ENCODE results near the gene OR7C1.
"Not testable (repeated sequence)": the region's sequence is repeated elsewhere in the genome, so short reads cannot be mapped to it uniquely, and the experiment has no call there.

Gene OR7C1

DNA sequence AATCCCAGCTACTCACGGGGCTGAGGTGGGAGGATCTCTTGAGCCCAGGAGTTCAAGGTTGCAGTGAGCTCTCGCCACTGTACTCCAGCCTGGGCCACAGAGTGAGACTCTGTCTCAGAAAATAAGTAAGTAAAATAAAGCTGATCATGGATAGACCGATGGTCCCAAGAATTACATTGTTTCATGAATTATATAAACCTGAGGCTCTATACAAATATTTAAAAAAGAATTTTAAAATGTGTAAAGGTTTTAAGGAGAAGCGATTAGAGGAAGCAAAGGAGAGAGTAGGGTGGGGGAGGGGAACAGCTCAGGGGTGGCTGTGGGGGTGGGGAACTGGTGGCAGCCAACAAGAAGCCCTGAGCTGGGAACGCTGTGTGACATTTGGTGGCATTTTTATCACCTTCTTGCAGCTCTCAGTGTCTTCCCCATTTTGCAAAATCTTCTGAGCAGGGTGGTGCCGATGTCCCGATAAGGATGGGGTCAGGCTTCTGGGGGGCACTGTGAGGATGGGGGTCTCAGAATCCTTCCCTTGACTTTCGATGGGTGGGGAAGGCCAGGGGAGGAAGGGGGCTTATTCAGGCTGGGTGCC lies 51.5 kb downstream of the OR7C1 start:
- not testable (repeated sequence) for DNase-seq

DNA sequence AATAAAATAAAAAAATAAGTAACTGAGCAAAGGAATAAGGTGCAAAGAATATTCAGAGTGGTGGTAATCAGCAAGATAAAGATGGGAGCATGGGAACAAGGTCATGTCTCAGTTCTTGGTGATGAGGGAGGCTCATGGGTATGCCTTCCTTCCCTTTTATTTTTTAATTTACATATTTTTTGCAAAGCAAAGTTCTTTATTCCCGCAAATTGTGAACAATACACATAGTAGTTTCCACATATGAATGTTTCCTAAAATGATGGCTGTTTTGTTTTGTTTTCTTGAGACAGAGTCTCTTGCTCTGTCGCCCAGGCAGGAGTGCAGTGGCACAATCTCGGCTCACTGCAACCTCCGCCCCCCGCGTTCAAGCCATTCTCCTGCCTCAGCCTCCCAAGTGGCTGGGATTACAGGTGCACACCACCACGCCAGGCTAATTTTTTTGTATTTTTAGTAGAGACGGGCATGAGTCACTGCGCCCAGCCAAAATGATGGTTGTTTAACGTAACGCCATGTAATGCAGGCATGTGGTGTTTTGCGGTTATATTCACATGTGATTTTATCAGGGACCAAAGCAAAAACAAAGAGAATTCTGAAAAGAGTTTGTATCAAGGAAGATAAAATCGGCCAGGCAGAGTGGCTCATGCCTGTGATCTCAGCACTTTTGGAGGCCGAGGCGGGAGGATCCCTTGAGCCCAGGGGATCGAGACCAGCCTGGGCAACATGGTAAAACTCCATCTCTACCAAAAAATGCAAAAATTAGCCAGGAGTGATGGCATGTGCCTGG lies 52.2 kb downstream of the OR7C1 start:
- no peak for DNase-seq

DNA sequence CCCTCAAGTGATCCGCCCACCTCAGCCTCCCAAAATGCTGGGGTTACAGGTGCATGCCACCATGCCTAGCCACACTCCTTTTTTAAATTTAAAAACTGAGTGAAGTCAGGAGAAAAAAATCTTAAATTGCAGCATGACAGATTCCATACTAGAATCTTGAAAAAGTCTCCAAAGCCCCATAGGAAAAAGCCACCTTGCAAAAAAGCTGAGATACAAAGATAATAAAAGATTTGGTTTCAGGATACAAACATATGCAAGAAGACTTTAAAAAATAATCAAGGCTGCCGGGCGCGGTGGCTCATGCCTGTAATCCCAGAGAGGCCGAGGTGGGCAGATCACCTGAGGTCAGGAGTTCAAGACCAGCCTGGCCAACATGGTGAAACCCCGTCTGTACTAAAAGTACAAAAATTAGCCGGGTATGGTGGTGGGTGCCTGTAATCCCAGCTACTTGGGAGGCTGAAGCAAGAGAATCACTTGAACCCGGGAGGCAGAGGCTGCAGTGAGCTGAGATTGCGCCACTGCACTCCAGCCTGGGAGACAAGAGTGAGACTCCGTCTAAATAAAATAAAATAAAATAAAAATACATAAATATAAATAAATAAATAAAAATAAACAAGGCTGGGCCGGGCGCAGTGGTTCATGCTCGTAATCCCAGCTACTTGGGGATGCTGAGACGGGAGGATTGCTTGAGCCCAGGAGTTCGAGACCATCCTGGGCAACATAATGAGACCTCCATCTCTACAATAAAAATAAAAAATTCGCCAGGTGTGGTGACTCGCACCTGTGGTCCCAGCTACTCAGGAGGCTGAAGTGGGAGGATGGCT lies 53.1 kb downstream of the OR7C1 start:
- DNase-seq, result not testable (repeated sequence)

DNA sequence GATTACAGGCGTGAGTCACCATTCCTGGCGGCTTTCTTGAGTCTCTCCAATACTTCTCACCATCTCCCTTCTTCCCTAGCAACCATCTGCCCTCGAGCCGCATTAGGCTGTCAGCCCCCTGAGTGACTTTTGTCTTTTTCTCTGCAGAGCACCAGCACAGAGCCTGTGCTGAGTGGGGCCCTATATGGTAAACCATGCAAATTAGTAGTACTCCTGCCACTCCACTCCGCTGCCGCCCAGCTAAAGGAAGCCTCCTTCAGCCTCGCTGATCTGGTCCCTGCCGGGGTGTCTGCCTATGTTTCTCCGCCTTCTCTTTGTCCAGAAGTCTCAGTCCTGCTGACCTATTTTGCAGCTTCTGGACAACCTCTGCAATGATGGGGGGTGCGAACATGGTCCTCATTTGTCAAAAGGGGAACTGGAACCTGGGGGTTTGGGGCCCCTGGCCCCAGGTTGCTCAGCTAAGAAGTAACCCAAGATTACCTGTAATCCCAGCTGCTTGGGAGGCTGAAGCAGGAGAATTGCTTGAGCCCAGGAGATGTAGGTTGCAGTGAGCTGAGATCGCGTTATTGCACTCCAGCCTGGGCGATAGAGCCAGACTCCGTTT lies 54.3 kb downstream of the OR7C1 start:
- DNase-seq, result not testable (repeated sequence)

DNA sequence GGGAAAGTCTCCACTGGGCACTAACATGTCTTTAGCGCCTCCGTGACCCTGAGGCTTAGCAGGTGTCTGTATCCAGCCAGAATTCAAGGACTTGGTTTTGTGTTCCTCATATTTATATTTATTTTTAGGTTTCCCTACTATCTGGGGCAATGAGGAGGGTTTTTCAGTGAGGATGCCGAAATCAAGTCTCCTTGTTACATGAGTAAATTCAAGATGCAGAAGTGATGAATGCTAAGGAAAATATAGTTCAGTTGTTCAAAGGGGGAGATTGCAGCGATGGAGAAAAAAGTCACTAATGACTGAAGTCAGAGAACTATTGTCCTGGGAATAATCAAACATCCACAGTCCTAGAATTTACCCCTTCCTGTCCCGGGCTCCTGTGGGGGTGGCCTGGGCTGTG lies 55.8 kb downstream of the OR7C1 start:
- no peak for DNase-seq

DNA sequence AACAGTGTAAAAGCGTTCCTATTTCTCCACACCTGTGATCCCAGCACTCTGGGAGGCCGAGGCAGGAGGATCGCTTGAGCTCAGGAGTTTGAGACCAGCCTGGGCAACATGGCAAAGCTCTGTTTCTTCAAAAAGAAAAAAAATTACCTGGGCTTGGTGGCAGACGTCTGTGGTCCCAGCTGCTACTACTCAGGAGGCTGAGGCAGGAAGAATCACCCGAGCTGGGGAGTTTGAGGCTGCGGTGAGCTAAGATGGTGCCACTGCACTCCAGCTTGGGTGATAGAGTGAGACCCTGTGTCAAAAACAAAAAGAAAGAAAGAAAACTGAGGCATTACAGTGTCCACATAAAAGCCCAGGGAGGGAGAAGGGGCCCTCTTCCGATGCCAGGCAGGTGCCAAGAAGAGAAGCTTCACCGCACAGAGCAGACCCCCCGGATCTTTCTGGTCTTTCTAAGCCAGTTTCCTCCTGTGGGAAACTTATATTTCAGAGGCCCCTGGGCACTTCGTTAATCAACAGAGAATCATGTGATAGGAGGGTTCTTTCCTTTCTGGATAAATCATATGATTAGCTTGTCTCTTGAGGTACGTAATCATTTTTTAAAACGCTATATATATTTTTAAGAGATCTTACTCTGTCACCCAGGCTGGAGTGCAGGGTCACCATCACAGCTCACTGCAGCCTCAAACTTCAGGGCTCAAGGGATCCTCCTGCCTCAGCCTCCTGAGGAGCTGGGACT lies 56.7 kb downstream of the OR7C1 start, which contains the start of gene ADGRE2:
ADGRE2 (minus strand) TSS at position 451 of the 736 bp plus-strand sequence. CDS start 1,804 bp downstream, outside the sequence.
- not testable (repeated sequence) for DNase-seq

DNA sequence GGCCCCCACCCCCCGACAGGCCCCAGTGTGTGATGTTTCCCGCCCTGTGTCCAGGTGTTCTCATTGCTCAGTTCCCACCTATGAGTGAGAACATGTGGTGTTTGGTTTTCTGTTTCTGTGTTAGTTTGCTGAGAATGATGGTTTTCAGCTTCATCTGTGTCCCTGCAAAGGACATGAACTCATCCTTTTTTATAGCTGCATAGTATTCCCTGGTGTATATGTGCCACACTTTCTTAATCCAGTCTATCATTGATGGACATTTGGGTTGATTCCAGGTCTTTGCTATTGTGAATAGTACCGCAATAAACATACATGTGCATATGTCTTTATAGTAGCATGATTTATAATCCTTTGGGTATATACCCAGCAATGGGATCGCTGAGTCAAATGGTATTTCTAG lies 57.3 kb downstream of the OR7C1 start:
- not testable (repeated sequence) for DNase-seq

DNA sequence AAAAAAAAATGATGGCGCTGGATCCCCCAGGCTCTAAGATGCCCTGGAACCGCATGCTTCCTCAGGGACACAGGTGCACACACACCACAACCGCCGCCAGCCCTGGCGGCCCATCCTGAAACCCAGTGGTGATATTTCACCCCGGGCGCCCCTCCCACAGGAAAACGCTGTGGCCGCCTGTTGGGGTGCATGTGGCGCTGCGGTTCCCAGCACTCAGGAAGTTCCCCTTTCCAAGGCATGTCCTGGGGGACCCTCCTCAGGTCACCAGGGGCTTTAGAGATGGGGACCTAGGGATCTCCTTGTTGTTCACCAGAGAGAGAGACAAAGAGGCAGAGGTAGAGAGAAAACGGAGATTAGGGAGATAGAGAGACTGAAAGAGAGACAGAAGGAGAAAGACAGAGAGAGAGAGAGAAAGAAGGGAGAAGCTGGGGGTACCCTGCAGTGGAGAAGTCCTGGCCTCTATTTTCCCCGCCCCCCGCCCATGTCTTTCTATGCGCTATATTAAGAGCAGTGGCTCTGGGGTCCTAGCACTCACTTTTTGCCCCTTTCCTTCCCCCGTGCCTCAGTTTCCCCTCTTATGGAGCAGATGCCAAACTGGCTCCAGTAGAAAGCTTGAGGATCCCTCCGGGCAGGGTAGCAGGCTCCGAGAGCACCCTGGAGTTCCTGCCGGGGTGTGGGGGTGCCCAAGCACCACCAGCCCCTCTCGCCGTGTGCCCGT lies 59.0 kb downstream of the OR7C1 start:
- no peak for DNase-seq

DNA sequence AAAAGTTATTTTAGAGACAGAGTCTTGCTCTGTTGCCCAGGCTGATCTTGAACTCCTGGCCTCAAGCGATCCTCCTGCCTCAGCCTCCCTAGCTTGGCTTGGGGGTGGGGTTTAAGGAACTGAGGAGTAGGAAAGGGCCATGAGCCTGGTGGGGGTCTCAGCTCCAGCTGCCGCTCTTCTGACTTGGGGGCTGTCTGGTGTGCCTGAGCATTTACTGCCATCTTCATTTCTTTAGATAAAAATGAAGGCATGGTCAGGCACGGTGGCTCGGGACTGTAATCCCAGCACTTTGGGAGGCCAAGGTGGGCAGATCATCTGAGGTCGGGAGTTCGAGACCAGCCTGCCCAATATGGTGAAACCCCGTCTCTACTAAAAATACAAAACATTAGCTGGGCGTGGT lies 59.7 kb downstream of the OR7C1 start:
- not testable (repeated sequence) for DNase-seq

DNA sequence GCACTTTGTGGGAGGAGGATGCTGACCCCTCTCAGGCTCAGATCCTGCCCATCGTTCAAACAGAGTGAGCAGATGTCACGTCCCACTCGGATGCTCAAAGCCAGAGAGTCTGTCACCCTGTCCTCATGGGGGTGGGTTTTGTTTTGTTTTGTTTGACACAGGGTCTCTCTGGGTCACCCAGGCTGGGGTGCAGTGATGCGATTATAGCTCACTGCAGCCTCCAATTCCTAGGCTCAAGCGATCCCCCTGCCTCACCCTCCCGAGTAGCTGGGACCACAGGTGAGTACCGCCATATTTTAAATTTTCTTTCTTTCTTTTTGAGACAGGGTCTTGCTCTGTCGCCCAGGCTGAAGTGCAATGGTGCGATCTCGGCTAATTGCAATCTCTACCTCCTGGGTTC lies 60.6 kb downstream of the OR7C1 start:
- no peak for DNase-seq

DNA sequence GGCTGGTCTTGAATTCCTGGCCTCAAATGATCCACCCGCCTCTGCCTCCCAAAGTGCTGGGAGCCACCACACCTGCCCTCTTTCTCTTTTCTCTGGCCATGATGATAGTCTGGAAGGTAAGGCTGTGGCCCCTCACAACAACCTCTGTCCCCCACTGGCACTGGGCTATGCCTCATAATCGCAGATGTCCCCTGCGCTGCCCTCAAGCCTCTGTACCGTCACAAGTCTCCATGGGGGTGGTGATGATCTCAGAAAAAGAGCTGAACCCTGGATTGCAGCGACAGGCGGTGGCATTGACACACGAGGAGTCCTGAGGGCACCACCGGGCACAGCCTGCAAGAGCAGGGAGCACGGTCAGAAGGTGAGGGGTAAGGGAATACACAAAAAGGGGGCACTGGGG lies 61.3 kb downstream of the OR7C1 start:
- not testable (repeated sequence) for DNase-seq

DNA sequence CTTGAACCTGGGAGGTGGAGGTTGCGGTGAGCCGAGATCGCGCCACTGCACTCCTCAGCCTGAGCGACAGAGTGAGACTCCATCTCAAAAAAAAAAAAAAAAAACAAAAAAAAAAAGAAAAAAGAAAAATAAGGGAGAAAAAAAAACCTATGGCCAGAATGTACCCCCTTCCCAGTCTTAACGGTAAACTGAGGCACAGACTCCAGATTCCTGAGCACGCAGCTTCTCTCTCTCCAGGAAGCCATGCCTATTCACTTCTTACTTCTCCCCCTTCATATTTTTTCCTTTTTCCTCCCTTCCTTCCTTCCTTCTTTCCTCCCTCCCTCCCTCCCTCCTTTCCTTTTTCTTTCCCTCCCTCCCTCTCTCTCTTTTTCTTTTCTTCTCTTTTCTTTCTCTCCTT lies 62.0 kb downstream of the OR7C1 start:
- DNase-seq, result no peak

DNA sequence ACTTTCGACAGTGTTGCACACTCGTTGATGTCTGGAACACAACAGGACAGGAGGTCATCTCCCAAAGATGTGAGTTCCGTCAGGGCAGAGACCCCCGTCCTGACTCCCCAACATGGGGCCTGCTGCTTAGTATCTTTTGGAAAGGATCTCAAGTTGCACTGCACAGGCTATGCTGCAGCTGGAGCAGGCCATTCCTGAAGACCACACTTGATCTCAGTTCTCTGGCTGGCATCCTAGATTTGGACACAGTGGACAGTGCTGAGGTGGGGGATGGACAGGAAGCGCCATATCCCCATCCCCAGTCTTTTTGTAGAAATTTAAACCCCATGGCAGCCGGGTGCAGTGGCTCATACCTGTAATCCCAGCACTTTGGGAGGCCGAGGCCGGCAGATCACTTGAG lies 62.5 kb downstream of the OR7C1 start:
- no peak for DNase-seq

DNA sequence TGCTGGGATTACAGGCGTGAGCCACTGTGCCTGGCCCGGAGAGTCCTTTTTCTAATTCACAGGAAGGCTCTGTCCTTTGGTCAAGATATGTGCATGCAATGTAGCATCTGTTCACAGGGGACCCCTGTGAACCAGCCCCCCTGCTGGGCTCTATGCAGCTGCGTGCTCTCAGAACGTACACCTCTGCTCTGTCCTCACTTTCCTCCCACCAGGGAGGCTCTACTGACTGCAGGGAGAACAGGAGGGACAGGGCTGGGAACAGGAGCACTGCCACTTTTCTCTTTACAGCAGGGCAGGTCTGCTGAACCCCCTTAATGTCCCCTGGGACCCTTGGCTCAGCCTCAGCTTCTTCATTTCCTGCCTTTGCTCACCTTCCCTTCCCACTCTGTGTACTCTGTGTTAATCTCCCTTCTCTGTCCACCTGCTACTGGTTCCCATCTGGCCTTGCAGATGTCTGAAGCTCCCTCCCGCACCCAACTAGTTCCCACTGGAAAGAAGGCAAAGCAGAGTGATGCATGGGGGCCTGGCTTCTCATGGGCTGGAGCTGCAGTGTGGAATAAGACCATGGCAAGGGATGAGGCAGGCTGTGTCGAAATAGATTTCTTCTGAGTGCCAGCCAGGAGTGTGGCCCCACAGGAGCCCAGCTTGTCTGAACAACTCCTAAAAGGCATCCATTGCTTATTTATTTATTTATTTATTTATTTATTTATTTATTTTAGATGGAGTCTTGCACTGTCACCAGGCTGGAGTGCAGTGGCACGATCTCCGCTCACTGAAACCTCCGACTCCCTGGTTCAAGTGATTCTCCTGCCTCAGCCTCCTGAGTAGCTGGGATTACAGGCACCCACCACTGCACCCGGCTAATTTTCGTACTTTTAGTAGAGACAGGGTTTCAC lies 63.8 kb downstream of the OR7C1 start:
- DNase-seq, result no peak

DNA sequence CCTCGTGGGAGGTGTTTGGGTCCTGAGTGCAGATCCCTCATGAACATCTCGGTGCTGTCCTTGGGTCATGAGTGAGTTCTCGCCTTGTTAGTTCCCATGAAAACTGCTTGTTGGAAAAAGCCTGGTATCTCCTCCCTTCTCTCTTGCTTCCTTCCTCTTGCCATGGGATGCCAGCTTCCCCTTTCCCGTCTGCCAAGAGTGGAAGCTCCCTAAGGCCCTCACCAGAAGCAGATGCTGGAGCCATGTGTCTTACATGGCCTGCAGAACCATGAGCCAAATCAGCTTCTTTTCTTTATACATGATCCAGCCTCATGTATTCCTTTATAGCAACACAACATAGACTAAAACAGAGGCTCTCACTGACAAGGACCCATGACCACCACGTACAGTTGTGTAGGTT lies 64.8 kb downstream of the OR7C1 start:
- no peak for DNase-seq

DNA sequence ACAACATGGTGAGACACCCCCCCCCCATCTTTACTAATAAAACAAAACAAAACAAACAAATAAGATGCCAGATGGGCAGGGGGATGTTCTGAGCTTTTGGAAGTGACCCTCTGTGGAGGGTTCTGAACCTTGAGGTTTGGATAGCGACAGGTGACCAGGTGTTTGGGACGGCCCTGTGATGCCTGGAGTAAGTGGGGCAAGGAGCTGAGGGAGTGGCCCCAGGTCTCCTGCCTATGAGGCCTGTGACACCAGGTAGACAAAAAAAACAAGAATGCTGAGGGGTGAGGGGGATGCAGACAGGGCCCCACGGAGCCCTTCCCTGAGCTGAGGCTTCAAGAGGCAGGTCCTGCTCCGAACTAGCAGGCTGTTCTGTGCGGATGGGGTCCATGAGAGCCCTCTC lies 65.8 kb downstream of the OR7C1 start:
- DNase-seq, result no peak

DNA sequence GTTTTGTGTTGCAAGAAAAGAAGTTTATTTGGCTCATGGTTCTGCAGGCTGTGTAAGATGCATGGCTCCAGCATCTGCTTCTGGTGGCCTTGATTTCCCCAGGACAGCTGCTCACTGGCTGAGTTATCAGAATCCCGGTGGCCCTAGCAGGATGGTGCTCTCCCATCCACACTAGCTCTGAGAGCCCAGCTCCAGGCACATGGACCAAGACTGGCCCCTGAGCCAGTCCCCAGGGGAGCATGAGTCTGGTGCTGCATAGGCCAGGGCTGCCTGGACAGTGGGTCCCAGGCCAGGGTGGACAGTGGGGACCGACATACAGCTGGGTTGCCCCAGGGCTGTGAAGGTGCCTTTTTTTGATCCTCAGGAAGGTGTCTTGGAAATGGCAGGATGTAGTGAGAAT lies 67.0 kb downstream of the OR7C1 start:
- DNase-seq, result no peak

DNA sequence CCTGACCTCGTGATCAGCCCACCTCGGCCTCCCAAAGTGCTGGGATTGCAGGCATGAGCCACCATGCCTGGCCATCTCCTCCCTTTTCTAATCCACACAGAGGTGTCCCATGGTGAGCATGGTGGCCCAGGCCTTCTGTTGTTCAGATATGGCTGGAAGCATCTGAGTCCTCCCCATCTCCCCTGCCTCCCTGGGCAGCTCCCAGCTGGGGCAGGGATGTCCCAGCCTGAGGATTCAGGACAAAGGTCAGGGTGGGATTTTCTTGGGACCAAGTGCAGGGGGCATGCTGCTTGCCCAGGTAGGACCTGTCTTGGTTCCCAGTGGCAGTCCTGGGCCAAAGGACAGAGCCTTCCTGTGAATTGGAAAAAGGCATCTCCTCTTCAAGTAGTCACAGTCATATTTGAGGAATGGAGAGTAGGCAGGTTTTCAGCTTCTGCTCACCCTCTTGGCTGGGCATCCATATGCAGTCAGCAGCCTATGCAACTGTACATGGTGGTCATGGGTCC lies 67.5 kb downstream of the OR7C1 start:
- DNase-seq, result no peak

DNA sequence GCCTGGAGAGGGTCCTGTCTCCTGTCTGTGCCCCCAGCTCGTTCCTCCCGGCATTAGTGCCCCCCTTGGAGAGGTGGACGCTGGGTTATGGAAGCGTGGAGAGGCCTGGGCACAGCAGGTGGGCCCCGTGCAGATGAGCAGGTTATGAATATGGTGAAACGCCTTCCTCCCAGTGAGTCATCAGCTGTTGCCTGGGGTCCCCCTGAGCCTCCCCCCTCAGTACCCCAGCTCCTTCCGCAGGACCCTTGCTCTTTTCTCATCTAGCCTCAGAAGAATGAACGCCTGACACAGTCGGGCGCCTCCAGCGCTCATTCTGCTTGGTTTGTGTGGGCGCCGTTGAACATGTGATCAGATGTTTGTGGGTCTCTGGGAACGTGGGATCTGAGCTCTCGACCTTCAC lies 69.1 kb downstream of the OR7C1 start:
- not testable (repeated sequence) for DNase-seq

DNA sequence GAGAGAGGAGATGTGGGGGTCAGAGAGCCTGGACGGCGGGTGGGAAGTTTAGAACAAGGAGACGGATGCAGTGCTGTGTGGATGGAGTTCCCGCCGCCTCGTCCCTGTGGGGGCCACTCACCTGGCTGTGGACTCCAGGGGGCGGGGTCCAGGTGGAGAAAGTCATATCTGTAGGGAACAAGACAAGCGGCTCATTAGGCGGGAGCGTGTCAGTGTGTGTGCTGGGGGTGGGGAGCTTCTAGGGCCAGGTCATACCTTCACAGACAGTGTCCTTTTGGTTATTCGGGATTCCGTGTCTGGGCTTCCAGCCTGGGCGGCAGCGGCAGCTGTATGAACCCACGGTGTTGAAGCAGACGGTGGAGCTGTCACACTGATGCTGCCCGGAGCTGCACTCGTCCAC lies 69.6 kb downstream of the OR7C1 start:
- DNase-seq, result not testable (repeated sequence)

DNA sequence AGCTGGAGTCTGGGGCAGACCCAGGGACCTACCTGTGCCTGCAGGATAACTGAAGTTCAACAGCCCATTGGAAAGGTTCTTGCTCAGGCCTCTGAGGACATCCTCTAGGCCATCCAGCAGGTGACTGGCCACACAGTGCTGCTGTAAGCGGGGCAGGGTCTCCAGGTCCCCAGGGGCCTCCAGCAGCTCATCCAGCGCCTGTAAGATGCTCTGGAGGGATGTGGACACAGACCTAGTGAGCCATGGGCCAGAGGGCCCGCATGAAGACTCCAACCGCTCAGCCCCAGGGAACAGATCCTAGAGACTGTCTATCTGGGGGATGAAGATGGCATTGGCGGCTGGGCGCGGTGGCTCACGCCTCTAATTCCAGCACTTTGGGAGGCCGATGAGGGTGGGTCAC lies 70.6 kb downstream of the OR7C1 start:
- DNase-seq, result no peak
